ENCODE results near the gene FOXP1.
A peak's percentile ranks its signal among the peaks of the same experiment; 100 is the strongest.

The FOXP1 gene

DNA sequence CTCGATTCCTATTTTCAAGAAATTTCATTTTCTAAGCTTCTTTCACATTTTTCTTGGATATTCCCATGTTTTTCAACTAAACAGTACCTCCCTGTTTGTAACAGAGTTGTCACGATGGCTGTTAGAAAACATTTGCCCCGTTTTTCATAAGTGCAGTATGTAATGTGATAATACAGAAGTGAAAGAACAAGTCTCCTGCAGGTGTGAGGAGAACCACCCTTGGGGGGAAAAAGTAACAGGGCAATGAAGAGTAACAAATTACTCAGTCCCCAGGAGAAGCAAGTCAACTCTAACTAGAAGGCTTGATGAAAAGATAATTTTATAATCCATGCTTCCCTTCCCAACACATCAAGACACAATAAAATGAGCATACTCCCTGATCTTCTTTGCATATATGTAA, 493.3 kb downstream of the FOXP1 start:
- DNase-seq (ENCODE audit: low read depth in 4 of 4, low spot score in 1 of 4) = no peak

GRCh38 chr3:71089271-71089847, 494.2 kb downstream of the FOXP1 start:
- DNase-seq (ENCODE audit: low read depth in 4 of 4, low spot score in 1 of 4) = no peak

- DNase-seq (ENCODE audit: low read depth in 4 of 4, low spot score in 1 of 4) = no peak
Observed at GRCh38 chr3:71088742-71089141, 494.8 kb downstream of the FOXP1 start.

GRCh38 chr3:71088019-71088708, 495.4 kb downstream of the FOXP1 start:
- DNase-seq (ENCODE audit: low read depth in 4 of 4, low spot score in 1 of 4) = no peak

- no peak for DNase-seq (ENCODE audit: low read depth in 4 of 4, low spot score in 1 of 4)
Observed at GRCh38 chr3:71087143-71088018, 496.1 kb downstream of the FOXP1 start.

DNA sequence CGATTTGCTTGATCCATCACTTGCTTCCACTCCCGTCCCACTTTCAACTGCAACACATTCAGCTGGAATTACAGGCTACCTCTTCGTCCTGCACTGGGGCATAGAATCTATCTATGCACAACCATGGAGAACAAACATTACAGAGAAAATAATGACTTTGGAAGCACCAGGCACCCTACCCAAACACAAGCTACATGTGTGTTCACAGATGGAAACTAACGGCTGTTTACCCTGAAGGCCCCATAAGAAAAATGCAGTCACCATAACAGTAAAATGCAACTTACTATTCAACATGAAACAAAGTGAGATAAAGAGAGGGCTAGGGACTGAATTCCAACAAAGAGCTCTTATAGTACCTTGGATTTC, 496.8 kb downstream of the FOXP1 start:
- DNase-seq (ENCODE audit: low read depth in 4 of 4, low spot score in 1 of 4) = no peak

DNA sequence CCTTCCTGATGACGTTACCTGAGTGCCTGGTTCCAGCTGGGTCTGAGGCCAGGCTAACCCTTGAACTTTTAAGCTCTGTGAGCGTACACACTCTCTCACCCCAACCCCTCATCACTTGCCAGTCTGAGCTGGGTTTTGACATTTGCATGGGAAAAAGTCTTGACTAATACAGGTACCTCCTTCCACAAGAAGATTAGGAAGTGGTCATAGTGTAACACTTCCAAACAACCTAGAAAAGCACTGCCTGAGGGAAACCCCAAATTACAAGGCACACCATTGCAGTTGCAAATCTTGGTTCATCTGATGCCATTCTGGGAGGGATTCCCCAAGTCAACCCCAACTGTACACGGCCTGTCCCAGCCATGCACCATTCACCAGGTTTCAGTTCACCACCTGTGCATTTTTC, 499.8 kb downstream of the FOXP1 start:
- DNase-seq (ENCODE audit: low read depth in 4 of 4, low spot score in 1 of 4) = peak in 1 of 4 experiments; percentile 33

- DNase-seq (ENCODE audit: low read depth in 4 of 4, low spot score in 1 of 4) = no peak
Observed at GRCh38 chr3:71082833-71083232, 500.7 kb downstream of the FOXP1 start.

DNA sequence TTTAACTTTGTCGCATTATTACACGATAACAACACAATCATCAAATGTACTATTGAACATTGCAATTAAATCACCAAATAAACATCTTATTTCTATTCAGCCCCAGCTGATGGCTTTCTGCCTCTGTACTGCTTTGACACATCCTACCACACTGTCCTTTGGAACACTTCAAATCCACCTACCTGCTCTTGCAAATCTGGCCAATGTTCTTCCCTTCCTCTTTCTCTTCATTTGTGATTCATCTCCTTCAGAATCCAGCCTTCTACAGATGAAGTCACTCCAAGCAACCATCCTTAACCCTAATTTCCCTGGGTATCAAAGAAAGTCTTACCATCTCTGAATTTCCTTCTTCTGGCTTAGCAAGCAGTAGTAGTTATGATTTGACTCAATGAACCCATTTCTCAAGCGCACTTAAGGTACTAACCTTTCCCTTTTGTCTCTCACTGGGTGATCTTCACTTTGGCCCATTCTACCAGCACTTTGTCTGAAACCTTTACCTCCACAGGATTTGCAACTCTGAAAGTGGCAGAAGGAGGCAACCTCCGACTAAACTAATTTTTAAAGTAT, 502.9 kb downstream of the FOXP1 start:
- DNase-seq (ENCODE audit: low read depth in 4 of 4, low spot score in 1 of 4) = no peak

DNA sequence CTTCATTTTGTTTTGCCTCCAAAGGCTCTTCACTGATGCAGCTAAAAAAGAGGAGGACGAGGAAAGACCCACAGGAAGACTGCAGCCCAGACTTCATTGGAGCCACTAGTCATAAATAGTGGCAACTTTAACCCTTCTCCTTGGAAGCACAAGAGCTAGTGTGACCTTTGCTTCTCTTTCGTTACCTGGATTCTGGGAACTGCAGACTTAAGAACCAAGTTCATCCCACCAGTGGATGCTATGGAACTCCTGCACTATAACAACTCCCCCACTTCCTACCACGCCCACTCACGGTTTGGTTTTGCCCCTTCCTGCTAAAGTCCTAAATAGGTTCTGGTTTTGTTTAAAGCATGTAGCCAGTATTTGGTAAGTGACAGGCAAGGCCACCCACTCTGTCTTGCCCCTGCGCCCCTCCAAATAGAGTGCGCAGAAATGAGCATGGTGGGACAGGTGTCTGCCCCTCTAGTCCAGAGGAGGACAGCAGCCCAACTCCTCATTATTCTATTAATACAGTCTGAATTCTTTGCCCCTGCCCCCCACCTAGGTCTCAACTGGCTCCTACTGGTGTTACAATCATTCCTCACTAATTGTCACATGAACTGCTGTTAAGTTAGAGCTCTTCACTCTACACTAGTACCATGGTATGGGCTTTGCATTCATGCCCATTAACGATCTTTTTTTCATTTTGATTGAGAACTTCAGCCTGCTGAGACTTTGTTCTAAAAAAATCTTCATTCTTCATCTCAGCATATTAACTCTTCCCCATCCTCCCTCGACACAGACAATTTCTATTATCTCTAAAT, 504.6 kb downstream of the FOXP1 start:
- DNase-seq (ENCODE audit: low read depth in 4 of 4, low spot score in 1 of 4) = no peak

GRCh38 chr3:71078199-71078598, 505.3 kb downstream of the FOXP1 start:
- DNase-seq (ENCODE audit: low read depth in 4 of 4, low spot score in 1 of 4) = no peak

- DNase-seq (ENCODE audit: low read depth in 4 of 4, low spot score in 1 of 4) = no peak
Observed at GRCh38 chr3:71077070-71077469, 506.5 kb downstream of the FOXP1 start.

DNA sequence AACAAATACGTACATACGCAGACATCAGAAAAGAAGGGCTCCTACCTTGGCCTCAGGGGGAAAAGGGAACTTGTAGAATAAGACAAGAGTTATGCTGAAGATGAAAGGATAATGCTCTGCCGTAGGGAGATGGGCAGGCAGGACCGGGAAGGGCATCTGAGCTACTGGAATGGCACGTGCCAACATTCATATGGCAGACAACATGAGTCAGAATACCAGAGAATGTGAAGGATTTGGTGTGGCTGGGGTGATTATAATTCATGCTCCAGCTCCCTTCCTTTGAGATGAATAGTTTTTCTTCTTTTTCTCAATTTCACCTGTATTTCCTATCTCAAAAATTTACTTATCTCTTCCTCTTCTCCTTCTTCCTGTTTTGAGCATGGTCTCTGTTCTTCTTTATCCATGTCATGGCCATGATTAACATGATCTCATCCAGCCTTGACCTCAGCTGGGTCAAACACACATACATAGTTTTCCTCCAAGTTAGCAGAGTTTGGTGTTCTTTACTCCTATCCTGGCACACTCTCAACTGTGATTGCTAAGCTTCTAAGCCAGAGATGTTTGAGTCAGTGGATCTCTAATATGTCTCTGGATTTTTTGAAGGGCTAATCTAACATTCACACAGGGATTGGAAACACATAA, 507.0 kb downstream of the FOXP1 start:
- no peak for DNase-seq (ENCODE audit: low read depth in 4 of 4, low spot score in 1 of 4)

DNA sequence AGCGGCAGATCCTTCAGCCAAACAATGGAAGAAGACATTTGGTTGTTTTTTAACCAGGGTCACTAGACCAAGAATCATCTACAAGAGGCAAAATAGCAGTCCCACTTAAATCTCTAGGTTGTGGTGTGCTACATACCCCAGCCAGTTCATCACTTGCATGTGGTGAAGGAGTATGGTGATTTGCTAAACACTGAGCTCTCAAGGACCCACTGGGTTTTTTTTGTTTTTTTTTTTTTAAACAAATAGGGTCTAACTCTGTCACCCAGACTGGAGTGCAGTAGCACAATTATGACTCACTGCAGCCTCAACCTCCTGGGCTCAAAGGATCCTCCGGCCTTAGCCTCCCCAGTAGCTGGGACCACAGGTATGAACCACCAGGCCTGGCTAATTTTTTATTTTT, 508.0 kb downstream of the FOXP1 start:
- DNase-seq (ENCODE audit: low read depth in 4 of 4, low spot score in 1 of 4) = no peak

- no peak for DNase-seq (ENCODE audit: low read depth in 4 of 4, low spot score in 1 of 4)
Observed at GRCh38 chr3:71074423-71074822, 509.1 kb downstream of the FOXP1 start.

GRCh38 chr3:71072986-71073385, 510.5 kb downstream of the FOXP1 start:
- DNase-seq (ENCODE audit: low read depth in 4 of 4, low spot score in 1 of 4) = no peak

GRCh38 chr3:71072287-71072686, 511.2 kb downstream of the FOXP1 start:
- DNase-seq (ENCODE audit: low read depth in 4 of 4, low spot score in 1 of 4) = no peak

DNA sequence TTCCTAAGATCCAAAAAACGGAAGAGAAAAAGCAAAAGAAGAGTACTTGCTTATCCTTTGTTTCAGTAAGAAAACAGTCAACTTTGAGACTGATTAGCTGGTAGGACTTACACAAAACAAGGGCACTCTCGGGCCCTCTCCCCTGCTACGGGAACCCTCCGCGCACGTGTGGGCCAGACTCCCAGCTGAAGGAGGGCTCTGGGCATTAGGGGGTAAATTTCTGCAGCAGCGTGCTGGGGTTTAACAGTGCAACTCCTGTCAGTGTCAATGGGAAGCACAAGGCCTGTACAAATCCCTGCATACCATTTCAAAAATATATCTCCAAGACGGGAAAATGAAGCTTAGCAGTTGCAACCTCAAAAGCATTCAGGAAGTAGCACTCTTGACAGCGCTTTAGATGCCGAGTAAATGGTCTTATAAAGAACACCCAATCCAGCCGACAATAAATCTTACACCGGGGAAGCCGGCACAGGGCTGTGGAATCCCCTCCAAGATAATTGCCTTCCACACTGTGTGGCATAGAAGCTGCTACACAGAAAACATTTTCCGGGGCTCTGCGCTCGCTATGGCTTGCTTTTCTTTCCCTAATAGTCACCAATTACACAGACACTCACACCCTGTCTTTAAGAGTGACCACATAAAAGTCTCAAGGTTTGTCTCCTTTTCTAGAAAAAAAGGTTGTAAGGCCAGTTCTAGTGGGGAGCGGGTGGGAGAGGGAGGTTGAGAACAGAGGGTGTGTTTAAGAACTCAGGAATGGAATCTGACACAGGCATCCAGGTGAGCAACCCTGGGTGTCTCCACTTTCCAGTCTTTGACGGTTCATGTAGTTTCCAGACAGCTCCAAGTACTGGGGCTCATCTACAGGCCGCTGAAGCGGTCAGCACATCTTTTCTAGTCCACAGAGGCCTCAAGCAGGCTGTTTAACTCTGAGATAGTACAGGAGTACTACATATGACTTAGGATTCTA, 512.7 kb downstream of the FOXP1 start:
- no peak for DNase-seq (ENCODE audit: low read depth in 4 of 4, low spot score in 1 of 4)

- DNase-seq (ENCODE audit: low read depth in 4 of 4, low spot score in 1 of 4) = no peak
Observed at GRCh38 chr3:71069797-71070196, 513.7 kb downstream of the FOXP1 start.

Measured in stimulated activated CD4-positive, alpha-beta T cell treated with anti-CD3 and anti-CD28 coated beads, Interleukin-1b, Interleukin-23, amount 100 ng/mL, for 24 hours (primary cell).